ENCODE measurements around the gene SLC6A18.

- TF ChIP-seq POLR2A (IDR thresholded peaks at IDR 0.05; ENCODE audit: low read length) (no peak), GATA1 (IDR thresholded peaks at IDR 0.05; ENCODE audit: low read depth, low read length) (no peak)
Observed at GRCh38 chr5:1268666-1269065, 43.5 kb downstream of the SLC6A18 start.
